ENCODE data around the gene TAF5L. TPM values are rescaled to one million over a fixed set of nuclear protein-coding genes. Genes with fewer than 3 reads are reported as not detected.

TAF5L gene
- 12.6 TPM for total RNA-seq

GRCh38 chr1:229625915-229626831 lies at the start of gene TAF5L, which contains the start of gene URB2:
TSS of gene TAF5L (minus strand) at chr1:229626122. CDS start at chr1:229614482, 11,640 bp downstream.
TSS of gene URB2 (plus strand) at chr1:229626247. CDS start at chr1:229627634, 1,387 bp downstream.

GRCh38 chr1:229558460-229559335 lies 67.2 kb downstream of the TAF5L start, which contains the start of gene ABCB10:
TSS of gene ABCB10 (minus strand) at chr1:229558707. CDS start at chr1:229558652, 55 bp downstream.

Small RNAs within 50 kb of the gene (small RNA-seq; reads per million reads assigned to genes)
- gene HMGN2P19 (ENCODE audit: low replicate concordance) (not detected), gene RNA5SP78 (ENCODE audit: low replicate concordance) (not detected)

Other genes starting within 250 kb of the TAF5L start
- 980 TPM for gene ACTA1, start 192.0 kb downstream of the TAF5L start, total RNA-seq
- 41.0 TPM for gene NUP133, start 117.8 kb downstream of the TAF5L start, total RNA-seq
- gene ABCB10, start 67.4 kb downstream of the TAF5L start, total RNA-seq, result 16.5 TPM
- gene URB2, start 125 bp upstream of the TAF5L start, total RNA-seq, result 8.4 TPM

All from metanephros (tissue), 2 donors.